Fibroblast of lung (primary cell): Measurements from ENCODE around the gene GP1BB. TPM values are rescaled to one million over a fixed set of nuclear protein-coding genes. Genes with fewer than 3 reads are reported as not detected.

ENCODE experiments used
- DNase-seq, 2 donors: peaks; one replicate each; pipeline versions ENCODE4 v3.0.0 to v3.0.0-alpha.2; 2010; ENCODE audit warnings: low read depth in 2 of 2
- H2AFZ ChIP-seq: 2 replicates; pipeline ENCODE4 v1.5.1; 2012; ENCODE audit warnings: low read length, control low read depth, inconsistent platforms
- H3K27ac ChIP-seq: 2 replicates; pipeline ENCODE4 v1.5.1; 2011; ENCODE audit warnings: low read length, control low read depth; ENCODE audit not compliant: insufficient read depth
- H3K27me3 ChIP-seq: 2 replicates; pipeline ENCODE4 v1.5.1; 2011; ENCODE audit warnings: mild to moderate bottlenecking, low read length; ENCODE audit not compliant: control insufficient read depth, insufficient read depth
- H3K36me3 ChIP-seq: 2 replicates; pipeline ENCODE4 v1.5.1; 2011; ENCODE audit warnings: low read length; ENCODE audit not compliant: control insufficient read depth, insufficient read depth
- H3K4me1 ChIP-seq: 2 replicates; pipeline ENCODE4 v1.5.1; 2011; ENCODE audit warnings: low read length; ENCODE audit not compliant: control insufficient read depth, insufficient read depth; ENCODE audit errors: extremely low read depth
- H3K4me2 ChIP-seq: 2 replicates; pipeline ENCODE4 v1.5.1; 2011; ENCODE audit warnings: low read length, control low read depth; ENCODE audit not compliant: insufficient read depth; ENCODE audit errors: extremely low read depth
- H3K4me3 ChIP-seq, 4 experiments: fragments of 200-600 bp in 1 of 4; sonication (generic) in 1 of 4; replicated peaks in 1 of 4; 2 replicates each; pipeline ENCODE4 v1.5.1; 2011 to 2016; ENCODE audit warnings: low read length in 4 of 4, low read depth in 3 of 4, mild to moderate bottlenecking in 3 of 4, control low read depth in 2 of 4, inconsistent platforms in 1 of 4, mixed read lengths in 1 of 4; ENCODE audit not compliant: insufficient read depth in 1 of 4; ENCODE audit errors: control extremely low read depth in 1 of 4
- H3K79me2 ChIP-seq: 2 replicates; pipeline ENCODE4 v1.5.1; 2012; ENCODE audit warnings: mild to moderate bottlenecking, low read length, inconsistent platforms; ENCODE audit not compliant: control insufficient read depth, insufficient read depth
- H3K9ac ChIP-seq: 2 replicates; pipeline ENCODE4 v1.5.1; 2011; ENCODE audit warnings: mild to moderate bottlenecking, low read length, control low read depth; ENCODE audit not compliant: insufficient read depth
- H3K9me3 ChIP-seq: 2 replicates; pipeline ENCODE4 v1.5.1; 2012; ENCODE audit warnings: low read depth, low read length; ENCODE audit not compliant: control insufficient read depth, insufficient read depth
- H4K20me1 ChIP-seq: 2 replicates; pipeline ENCODE4 v1.5.1; 2011; ENCODE audit warnings: low read length; ENCODE audit not compliant: control insufficient read depth, insufficient read depth; ENCODE audit errors: extremely low read depth
- EZH2 ChIP-seq: IDR thresholded peaks from 2 replicates; pipeline ENCODE4 v1.5.1; 2012; ENCODE audit warnings: low read length, control low read depth, mild to moderate bottlenecking; ENCODE audit errors: missing control alignments
- polyA plus RNA-seq, 2 donors: library from polyadenylated mRNA; depleted of rRNA in 1 of 2; stranded (reverse) in 1 of 2; unstranded in 1 of 2; fragments of >200 nt; gene quantifications; 2 replicates each; pipeline ENCODE4 v1.2.1, GENCODE V29; 2011 to 2012; ENCODE audit warnings: missing spikeins in 1 of 2
- total RNA-seq: library from RNA; depleted of rRNA; stranded (reverse); fragments of >200 nt; gene quantifications from 2 replicates; pipeline ENCODE4 v1.2.1, GENCODE V29; 2014
- TF ChIP-seq, protein P1 (sequence below), 2 donors: IDR thresholded peaks in 1 of 2; conservative IDR thresholded peaks in 1 of 2; 1 replicate in 1 of 2; 2 replicates in 1 of 2; pipeline ENCODE4 v1.5.1; 2011 to 2012; ENCODE audit warnings: low read length in 2 of 2, control low read depth in 1 of 2, inconsistent platforms in 1 of 2, low read depth in 1 of 2, mild to moderate bottlenecking in 1 of 2

Gene GP1BB
- total and polyA plus RNA-seq, 2 donors (not counting 1 experiment from before 2014, with no cell fraction given), result 0.50 to 1.8 TPM

GRCh38 chr22:19755145-19755710 lies 31.9 kb downstream of the GP1BB start:
- Histone ChIP-seq H3K27ac (no peak overlapping the region), H3K27me3 (peaks cover 66% of the 10 kb centered on the region), H3K4me3 (no peak overlapping the region), H3K36me3 (no peaks in the 10 kb centered on the region), H3K9me3 (no peaks in the 10 kb centered on the region), H2AFZ (no peak overlapping the region), H3K9ac (no peak overlapping the region), H3K79me2 (no peaks in the 10 kb centered on the region), H3K4me1 (no peaks in the 10 kb centered on the region), H4K20me1 (no peaks in the 10 kb centered on the region), H3K4me2 (no peak overlapping the region)
- no peak for TF ChIP-seq EZH2
- TF ChIP-seq, protein P1, sequence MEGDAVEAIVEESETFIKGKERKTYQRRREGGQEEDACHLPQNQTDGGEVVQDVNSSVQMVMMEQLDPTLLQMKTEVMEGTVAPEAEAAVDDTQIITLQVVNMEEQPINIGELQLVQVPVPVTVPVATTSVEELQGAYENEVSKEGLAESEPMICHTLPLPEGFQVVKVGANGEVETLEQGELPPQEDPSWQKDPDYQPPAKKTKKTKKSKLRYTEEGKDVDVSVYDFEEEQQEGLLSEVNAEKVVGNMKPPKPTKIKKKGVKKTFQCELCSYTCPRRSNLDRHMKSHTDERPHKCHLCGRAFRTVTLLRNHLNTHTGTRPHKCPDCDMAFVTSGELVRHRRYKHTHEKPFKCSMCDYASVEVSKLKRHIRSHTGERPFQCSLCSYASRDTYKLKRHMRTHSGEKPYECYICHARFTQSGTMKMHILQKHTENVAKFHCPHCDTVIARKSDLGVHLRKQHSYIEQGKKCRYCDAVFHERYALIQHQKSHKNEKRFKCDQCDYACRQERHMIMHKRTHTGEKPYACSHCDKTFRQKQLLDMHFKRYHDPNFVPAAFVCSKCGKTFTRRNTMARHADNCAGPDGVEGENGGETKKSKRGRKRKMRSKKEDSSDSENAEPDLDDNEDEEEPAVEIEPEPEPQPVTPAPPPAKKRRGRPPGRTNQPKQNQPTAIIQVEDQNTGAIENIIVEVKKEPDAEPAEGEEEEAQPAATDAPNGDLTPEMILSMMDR (conservative IDR thresholded peaks at IDR 0.05 in 1 of 2, IDR thresholded peaks at IDR 0.05 in 1 of 2; ENCODE audit: low read depth in 1 of 2, low read length in 2 of 2), result no peak
- DNase-seq, result no peak

- Histone ChIP-seq H3K4me3 (no peak overlapping the region), H3K36me3 (no peaks in the 10 kb centered on the region), H3K4me2 (no peak overlapping the region), H3K27me3 (peaks cover 66% of the 10 kb centered on the region), H3K9me3 (no peaks in the 10 kb centered on the region), H3K79me2 (no peaks in the 10 kb centered on the region), H4K20me1 (no peaks in the 10 kb centered on the region), H2AFZ (no peak overlapping the region), H3K4me1 (no peaks in the 10 kb centered on the region), H3K27ac (no peak overlapping the region), H3K9ac (no peak overlapping the region)
- DNase-seq, result no peak
- TF ChIP-seq, protein P1 (conservative IDR thresholded peaks at IDR 0.05 in 1 of 2, IDR thresholded peaks at IDR 0.05 in 1 of 2; ENCODE audit: low read depth in 1 of 2, low read length in 2 of 2), result no peak
- peak; percentile 82 for TF ChIP-seq EZH2
Measured at GRCh38 chr22:19755722-19756287, 32.5 kb downstream of the GP1BB start.

DNA sequence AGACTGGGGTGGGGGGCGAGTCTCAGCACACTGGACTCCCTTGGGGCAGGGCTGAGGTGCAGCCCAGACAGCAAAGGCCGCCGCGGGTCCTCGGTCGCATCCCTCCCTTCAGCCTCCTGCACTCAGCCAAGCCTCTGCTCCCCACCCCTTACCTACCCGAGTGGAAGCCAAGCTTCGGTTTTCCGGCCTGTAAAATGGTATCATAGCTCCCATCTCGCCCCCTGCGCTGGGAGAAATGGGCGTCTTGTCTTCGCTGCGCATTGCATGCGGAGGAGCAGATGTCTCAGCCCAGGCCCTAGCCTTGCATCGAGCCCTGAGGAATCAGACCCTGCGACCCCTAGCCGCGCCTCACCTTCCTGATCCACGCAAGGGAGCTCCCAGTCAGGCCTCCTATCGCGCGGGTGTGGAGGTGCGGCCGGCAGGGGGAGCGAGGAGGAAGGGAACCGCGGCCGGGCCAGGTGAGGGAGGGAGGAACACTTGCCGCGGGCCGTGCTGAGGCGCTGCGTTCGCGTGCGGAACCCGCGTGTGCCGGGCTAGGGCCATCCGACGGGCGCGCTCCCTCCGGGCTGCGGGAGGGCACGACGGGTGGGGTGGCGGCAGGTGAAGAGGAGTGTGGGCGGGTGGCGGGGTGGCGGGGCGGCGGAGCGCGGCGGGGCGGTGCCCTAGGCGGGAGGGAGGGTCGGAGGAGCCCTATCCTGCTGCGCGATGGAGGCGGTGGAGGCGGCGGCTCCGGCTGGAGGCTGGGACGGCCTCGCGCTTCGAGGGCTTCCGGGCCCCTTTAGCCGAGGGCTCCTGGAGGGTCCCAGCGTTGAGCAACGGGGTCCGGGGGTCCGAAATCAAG lies 33.2 kb downstream of the GP1BB start:
- Histone ChIP-seq H3K4me1 (no peaks in the 10 kb centered on the region), H4K20me1 (no peaks in the 10 kb centered on the region), H3K4me3 (no peak overlapping the region), H3K4me2 (no peak overlapping the region), H3K27me3 (peaks cover 71% of the 10 kb centered on the region), H3K36me3 (no peaks in the 10 kb centered on the region), H3K9ac (no peak overlapping the region), H3K79me2 (no peaks in the 10 kb centered on the region), H2AFZ (no peak overlapping the region), H3K9me3 (no peaks in the 10 kb centered on the region), H3K27ac (no peak overlapping the region)
- no peak for DNase-seq
- peak; percentile 89 for TF ChIP-seq EZH2
- TF ChIP-seq, protein P1 (conservative IDR thresholded peaks at IDR 0.05 in 1 of 2, IDR thresholded peaks at IDR 0.05 in 1 of 2; ENCODE audit: low read depth in 1 of 2, low read length in 2 of 2), result peak; percentile 18 to 30
